ENCODE measurements around the gene HUS1. TPM values are rescaled to one million over a fixed set of nuclear protein-coding genes. Genes with fewer than 3 reads are reported as not detected.

Gene HUS1
- total RNA-seq, 1 donor from 2014 or later: 10.3 TPM

- H3K4me3 ChIP-seq (ENCODE audit: low read depth, low read length): no peak overlapping the region
- no peak for DNase-seq (ENCODE audit: low read depth)
- TF ChIP-seq CTCF (conservative IDR thresholded peaks at IDR 0.05; ENCODE audit: low read depth, low read length): no peak
Measured at GRCh38 chr7:47965456-47965855, 14.0 kb downstream of the HUS1 start.

- DNase-seq (ENCODE audit: low read depth): no peak
- TF ChIP-seq CTCF (conservative IDR thresholded peaks at IDR 0.05; ENCODE audit: low read depth, low read length): no peak
- no peak overlapping the region for H3K4me3 ChIP-seq (ENCODE audit: low read depth, low read length)
Measured at GRCh38 chr7:47962262-47962661, 17.2 kb downstream of the HUS1 start.

GRCh38 chr7:47957156-47957555, 22.3 kb downstream of the HUS1 start:
- H3K4me3 ChIP-seq (ENCODE audit: low read depth, low read length): no peak overlapping the region
- no peak for DNase-seq (ENCODE audit: low read depth)
- TF ChIP-seq CTCF (conservative IDR thresholded peaks at IDR 0.05; ENCODE audit: low read depth, low read length): no peak

GRCh38 chr7:47956220-47956619, 23.2 kb downstream of the HUS1 start:
- no peak for TF ChIP-seq CTCF (conservative IDR thresholded peaks at IDR 0.05; ENCODE audit: low read depth, low read length)
- no peak for DNase-seq (ENCODE audit: low read depth)
- H3K4me3 ChIP-seq (ENCODE audit: low read depth, low read length): no peak overlapping the region

GRCh38 chr7:47954231-47954911, 25.0 kb downstream of the HUS1 start:
- H3K4me3 ChIP-seq (ENCODE audit: low read depth, low read length): no peak overlapping the region
- TF ChIP-seq CTCF (conservative IDR thresholded peaks at IDR 0.05; ENCODE audit: low read depth, low read length): no peak
- DNase-seq (ENCODE audit: low read depth): no peak

- TF ChIP-seq CTCF (conservative IDR thresholded peaks at IDR 0.05; ENCODE audit: low read depth, low read length): no peak
- H3K4me3 ChIP-seq (ENCODE audit: low read depth, low read length): no peak overlapping the region
- DNase-seq (ENCODE audit: low read depth): no peak
Measured at GRCh38 chr7:47953822-47954221, 25.6 kb downstream of the HUS1 start.

GRCh38 chr7:47952224-47952623, 27.2 kb downstream of the HUS1 start:
- no peak for TF ChIP-seq CTCF (conservative IDR thresholded peaks at IDR 0.05; ENCODE audit: low read depth, low read length)
- H3K4me3 ChIP-seq (ENCODE audit: low read depth, low read length): no peak overlapping the region
- no peak for DNase-seq (ENCODE audit: low read depth)
